Transverse colon (tissue), 4 donors: ENCODE results near the gene TTC39A. TPM values are rescaled to one million over a fixed set of nuclear protein-coding genes. Genes with fewer than 3 reads are reported as not detected.

Experiments used
- DNase-seq: peaks from one replicate; pipeline ENCODE4 v3.0.0-alpha.2; 2019
- H3K27ac ChIP-seq, 4 donors: fragments of 200-600 bp; sonication (generic); 2 replicates each; pipeline ENCODE4 v1.5.1; 2016 to 2018; ENCODE audit warnings: inconsistent platforms in 4 of 4
- H3K27me3 ChIP-seq: fragments of 200-600 bp; sonication (generic); 2 replicates; pipeline ENCODE4 v1.5.1; 2017; ENCODE audit warnings: inconsistent platforms
- H3K36me3 ChIP-seq, 4 donors: fragments of 200-600 bp; sonication (generic); 2 replicates each; pipeline ENCODE4 v1.5.1; 2017 to 2019; ENCODE audit warnings: inconsistent platforms in 4 of 4
- H3K4me1 ChIP-seq, 4 donors: fragments of 200-600 bp; sonication (generic); 2 replicates each; pipeline ENCODE4 v1.5.1; 2017 to 2020; ENCODE audit warnings: inconsistent platforms in 4 of 4
- H3K4me3 ChIP-seq, 4 donors: fragments of 200-600 bp; sonication (generic); 1 replicate in 1 of 4; 2 replicates in 3 of 4; pipeline versions ENCODE4 v1.5.1 to v1.6.1; 2017 to 2019; ENCODE audit warnings: inconsistent platforms in 4 of 4
- H3K9me3 ChIP-seq, 2 donors: fragments of 200-600 bp; sonication (generic); 2 replicates each; pipeline ENCODE4 v1.5.1; 2017 to 2019; ENCODE audit warnings: inconsistent platforms in 2 of 2
- CTCF ChIP-seq, 5 experiments: fragments of 200-600 bp in 3 of 5; fragments of 450-650 bp in 2 of 5; sonication (generic) in 3 of 5; IDR thresholded peaks; 1 replicate in 2 of 5; 2 replicates in 3 of 5; pipeline ENCODE4 v1.5.1; 2016 to 2017; ENCODE audit warnings: antibody characterized with exemption in 5 of 5, inconsistent platforms in 3 of 5, mild to moderate bottlenecking in 2 of 5, moderate library complexity in 1 of 5
- EP300 ChIP-seq: sonication (generic); formaldehyde crosslinking; IDR thresholded peaks from one replicate; pipeline ENCODE4 v1.6.1; 2017; ENCODE audit warnings: antibody characterized with exemption, low read depth
- POLR2A ChIP-seq: fragments of 450-650 bp; IDR thresholded peaks from one replicate; pipeline ENCODE4 v1.6.1; 2016; ENCODE audit warnings: antibody characterized with exemption, mild to moderate bottlenecking, moderate library complexity
- POLR2AphosphoS5 ChIP-seq, 3 donors: sonication (generic); formaldehyde crosslinking; IDR thresholded peaks; one replicate each; pipeline ENCODE4 v1.6.1; 2016; ENCODE audit warnings: antibody characterized with exemption in 3 of 3
- WGBS, 2 donors: methylation state at CpG; one replicate each; pipeline ENCODE4 v1.1.5; 2018; ENCODE audit warnings: low coverage in 1 of 2; 5-methylcytosine and 5-hydroxymethylcytosine counted together
- in situ Hi-C, 4 donors: fragments of 200-750 bp; cut with MboI; loops; one replicate each; pipeline versions ENCODE4 v1.15.0 to v1.15.1; 2017; ENCODE audit warnings: low sequenced_read_pairs in 3 of 4, low pct_ligation_motif_present in 1 of 4, low pct_unique_long_range_greater_than_20kb in 1 of 4
- intact Hi-C: fragments of 100-400 bp; cut with DNase I; formaldehyde crosslinking; loops from one replicate; pipeline ENCODE4 v1.15.1; 2023; ENCODE audit warnings: low total_unique reads
- total RNA-seq, 4 donors: library from RNA; depleted of rRNA; stranded (reverse); fragments of >200 nt; gene quantifications; one replicate each; pipeline ENCODE4 v1.1.0, GENCODE V29; 2016

The TTC39A gene
- total RNA-seq, 4 donors from 2014 or later, result 41.8 to 96.1 (median 73.0) TPM

- Histone ChIP-seq H3K27ac (no peak overlapping the region), H3K9me3 (no peaks in the 10 kb centered on the region), H3K27me3 (no peaks in the 10 kb centered on the region), H3K4me1 (peaks cover 22 to 25% (median 23%) of the 10 kb centered on the region in 4 donors), H3K4me3 (no peak overlapping the region), H3K36me3 (no peaks in the 10 kb centered on the region)
- no peak for TF ChIP-seq CTCF (IDR thresholded peaks at IDR 0.05)
- WGBS, 2 donors, result 80% methylated on average over 7 of the region's 10 CpGs; no CpG with 5 or more reads in 1 of the 2 donors
- no peak for DNase-seq
- intact Hi-C loops, result no loop called here
- in situ Hi-C loops, result no loop called here
These were observed 29.1 kb downstream of the TTC39A start for GRCh38 chr1:51301152-51301843.

GRCh38 chr1:51299981-51300670 lies 30.2 kb downstream of the TTC39A start:
- intact Hi-C loops (loop anchor here (10.0 kb wide), 1 partner anchor 105 kb away; no protein-coding TSS in a partner anchor), in situ Hi-C loops (loop anchor here in 1 of 4 donors (10.0 kb wide), 1 partner anchor 105 kb away; no protein-coding TSS in a partner anchor)
- no peaks in the 10 kb centered on the region for H3K27me3 ChIP-seq
- no peak for TF ChIP-seq CTCF (IDR thresholded peaks at IDR 0.05)
- TF ChIP-seq POLR2A, result no peak
- no peak for TF ChIP-seq EP300
- no peak for TF ChIP-seq POLR2AphosphoS5 (IDR thresholded peaks at IDR 0.05)
- H3K36me3 ChIP-seq, result no peaks in the 10 kb centered on the region
- no peaks in the 10 kb centered on the region for H3K9me3 ChIP-seq
- DNase-seq, result no peak
- WGBS, 2 donors, result 77 to 100% methylated on average over 1 to 6 of the region's 6 CpGs
- H3K4me3 ChIP-seq, result no peak overlapping the region
- H3K4me1 ChIP-seq, result peaks cover 15 to 17% (median 15%) of the 10 kb centered on the region in 4 donors
- H3K27ac ChIP-seq, result no peak overlapping the region

GRCh38 chr1:51299185-51299885 lies 31.0 kb downstream of the TTC39A start:
- intact Hi-C loops, result loop anchor here (10.0 kb wide), 1 partner anchor 105 kb away; no protein-coding TSS in a partner anchor

More at GRCh38 chr1:51299185-51299885, 31.0 kb downstream of the TTC39A start:
- Histone ChIP-seq H3K27me3 (no peaks in the 10 kb centered on the region), H3K9me3 (no peaks in the 10 kb centered on the region), H3K36me3 (no peaks in the 10 kb centered on the region), H3K27ac (no peak overlapping the region), H3K4me1 (peaks cover 10 to 13% (median 11%) of the 10 kb centered on the region in 4 donors), H3K4me3 (no peak overlapping the region)
- no peak for DNase-seq
- TF ChIP-seq POLR2AphosphoS5 (IDR thresholded peaks at IDR 0.05) (no peak), POLR2A (no peak), CTCF (IDR thresholded peaks at IDR 0.05) (no peak)
- WGBS, 2 donors, result 76 to 94% methylated on average over 2 to 11 of the region's 11 CpGs
- in situ Hi-C loops, result loop anchor here in 1 of 4 donors (10.0 kb wide), 1 partner anchor 105 kb away; no protein-coding TSS in a partner anchor
